ENCODE measurements around the gene CFAP70.
"Not testable (repeated sequence)": the region's sequence is repeated elsewhere in the genome, so short reads cannot be mapped to it uniquely, and the experiment has no call there.

The CFAP70 gene

DNA sequence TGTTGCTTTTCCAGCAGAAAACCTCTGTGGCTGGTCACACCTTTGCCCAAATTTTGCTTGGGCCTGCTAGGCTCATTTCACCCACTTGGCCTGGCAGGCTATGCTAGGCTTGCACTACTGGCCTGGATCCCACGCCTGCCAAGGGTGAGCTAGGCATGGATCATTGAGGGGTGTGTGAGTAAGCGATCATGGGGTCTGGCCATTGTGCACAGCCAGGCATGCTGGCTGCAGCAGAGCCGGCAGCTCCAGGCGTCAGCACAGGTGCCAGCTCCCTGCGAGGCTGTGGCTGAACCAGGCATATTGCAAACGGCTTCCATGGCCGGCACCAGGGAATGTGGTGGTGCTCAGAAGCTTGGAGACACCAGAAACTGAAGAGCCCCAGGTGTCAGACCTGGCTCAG, 19.2 kb downstream of the CFAP70 start:
- peaks cover 0 to 10% (median 0%) of the 10 kb centered on the region in 3 donors for H3K36me3 ChIP-seq
- H3K4me1 ChIP-seq, result no peaks in the 10 kb centered on the region
- intact Hi-C loops (cut with DNase I; ENCODE audit: low total_unique reads), result no loop called here
- TF ChIP-seq, protein P1, sequence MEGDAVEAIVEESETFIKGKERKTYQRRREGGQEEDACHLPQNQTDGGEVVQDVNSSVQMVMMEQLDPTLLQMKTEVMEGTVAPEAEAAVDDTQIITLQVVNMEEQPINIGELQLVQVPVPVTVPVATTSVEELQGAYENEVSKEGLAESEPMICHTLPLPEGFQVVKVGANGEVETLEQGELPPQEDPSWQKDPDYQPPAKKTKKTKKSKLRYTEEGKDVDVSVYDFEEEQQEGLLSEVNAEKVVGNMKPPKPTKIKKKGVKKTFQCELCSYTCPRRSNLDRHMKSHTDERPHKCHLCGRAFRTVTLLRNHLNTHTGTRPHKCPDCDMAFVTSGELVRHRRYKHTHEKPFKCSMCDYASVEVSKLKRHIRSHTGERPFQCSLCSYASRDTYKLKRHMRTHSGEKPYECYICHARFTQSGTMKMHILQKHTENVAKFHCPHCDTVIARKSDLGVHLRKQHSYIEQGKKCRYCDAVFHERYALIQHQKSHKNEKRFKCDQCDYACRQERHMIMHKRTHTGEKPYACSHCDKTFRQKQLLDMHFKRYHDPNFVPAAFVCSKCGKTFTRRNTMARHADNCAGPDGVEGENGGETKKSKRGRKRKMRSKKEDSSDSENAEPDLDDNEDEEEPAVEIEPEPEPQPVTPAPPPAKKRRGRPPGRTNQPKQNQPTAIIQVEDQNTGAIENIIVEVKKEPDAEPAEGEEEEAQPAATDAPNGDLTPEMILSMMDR (IDR thresholded peaks at IDR 0.05), result no peak
- no peak overlapping the region for H3K27ac ChIP-seq
- DNase-seq, result no peak
- no peaks in the 10 kb centered on the region for H3K9me3 ChIP-seq
- no peaks in the 10 kb centered on the region for H3K27me3 ChIP-seq
- H3K4me3 ChIP-seq, result no peak overlapping the region

DNA sequence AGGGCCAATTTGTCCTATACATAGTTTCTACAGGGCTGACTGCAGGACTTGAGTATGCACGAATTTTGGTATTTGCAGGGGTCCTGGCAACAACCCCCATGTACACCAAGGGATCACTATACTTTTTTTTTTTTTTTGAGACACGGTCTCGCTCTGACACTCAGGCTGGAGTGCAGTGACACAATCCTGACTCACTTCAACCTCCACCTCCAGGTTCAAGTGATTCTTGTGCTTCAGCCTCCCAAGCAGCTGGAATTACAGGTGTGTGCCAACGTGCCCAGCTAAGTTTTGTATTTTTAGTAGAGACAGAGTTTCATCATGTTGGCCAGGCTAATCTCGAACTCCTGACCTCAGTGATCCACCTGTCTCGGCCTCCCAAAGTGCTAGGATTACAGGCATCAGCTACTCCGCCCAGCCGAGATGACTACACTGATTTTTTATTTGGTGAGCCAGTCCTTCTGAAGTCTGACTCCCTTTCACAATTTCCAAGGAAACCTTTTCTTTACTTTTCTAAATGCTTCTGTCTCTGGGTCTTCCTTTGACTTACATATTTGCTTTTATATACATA, 19.8 kb downstream of the CFAP70 start:
- H3K27ac ChIP-seq, result no peak overlapping the region
- intact Hi-C loops (cut with DNase I; ENCODE audit: low total_unique reads), result no loop called here
- H3K9me3 ChIP-seq, result no peaks in the 10 kb centered on the region
- DNase-seq, result no peak
- peaks cover 0 to 10% (median 0%) of the 10 kb centered on the region in 3 donors for H3K36me3 ChIP-seq
- H3K4me1 ChIP-seq, result no peaks in the 10 kb centered on the region
- TF ChIP-seq, protein P1 (IDR thresholded peaks at IDR 0.05), result no peak
- no peak overlapping the region for H3K4me3 ChIP-seq
- no peaks in the 10 kb centered on the region for H3K27me3 ChIP-seq

GRCh38 chr10:73333202-73333601, 25.5 kb downstream of the CFAP70 start:
- Histone ChIP-seq H3K27ac (no peak overlapping the region), H3K27me3 (no peaks in the 10 kb centered on the region)

GRCh38 chr10:73332379-73332778, 26.3 kb downstream of the CFAP70 start:
- intact Hi-C loops (cut with DNase I; ENCODE audit: low total_unique reads), result no loop called here
- TF ChIP-seq, protein P1 (IDR thresholded peaks at IDR 0.05), result no peak
- no peaks in the 10 kb centered on the region for H3K9me3 ChIP-seq
- no peak for DNase-seq
- no peak overlapping the region for H3K27ac ChIP-seq
- H3K27me3 ChIP-seq, result no peaks in the 10 kb centered on the region
- no peaks in the 10 kb centered on the region for H3K36me3 ChIP-seq
- H3K4me3 ChIP-seq, result no peak overlapping the region
- H3K4me1 ChIP-seq, result no peaks in the 10 kb centered on the region

More at GRCh38 chr10:73333202-73333601, 25.5 kb downstream of the CFAP70 start:
- Histone ChIP-seq H3K4me3 (no peak overlapping the region), H3K36me3 (no peaks in the 10 kb centered on the region), H3K9me3 (no peaks in the 10 kb centered on the region), H3K4me1 (no peaks in the 10 kb centered on the region)
- intact Hi-C loops (cut with DNase I; ENCODE audit: low total_unique reads), result no loop called here
- TF ChIP-seq, protein P1 (IDR thresholded peaks at IDR 0.05), result no peak
- no peak for DNase-seq

DNA sequence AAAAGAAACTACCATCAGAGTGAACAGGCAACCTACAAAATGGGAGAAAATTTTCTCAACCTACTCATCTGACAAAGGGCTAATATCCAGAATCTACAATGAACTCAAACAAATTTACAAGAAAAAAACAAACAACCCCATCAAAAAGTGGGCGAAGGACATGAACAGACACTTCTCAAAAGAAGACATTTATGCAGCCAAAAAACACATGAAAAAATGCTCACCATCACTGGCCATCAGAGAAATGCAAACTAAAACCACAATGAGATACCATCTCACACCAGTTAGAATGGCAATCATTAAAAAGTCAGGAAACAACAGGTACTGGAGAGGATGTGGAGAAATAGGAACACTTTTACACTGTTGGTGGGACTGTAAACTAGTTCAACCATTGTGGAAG, 30.1 kb downstream of the CFAP70 start:
- H3K9me3 ChIP-seq; H3K36me3 ChIP-seq; DNase-seq; intact Hi-C loops (cut with DNase I; ENCODE audit: low total_unique reads); H3K27me3 ChIP-seq; H3K4me1 ChIP-seq; H3K4me3 ChIP-seq; H3K27ac ChIP-seq: not testable (repeated sequence)

- H3K36me3 ChIP-seq; H3K27me3 ChIP-seq; H3K9me3 ChIP-seq; H3K27ac ChIP-seq; intact Hi-C loops (cut with DNase I; ENCODE audit: low total_unique reads); DNase-seq; H3K4me3 ChIP-seq; H3K4me1 ChIP-seq: not testable (repeated sequence)
Measured at GRCh38 chr10:73325290-73325689, 33.4 kb downstream of the CFAP70 start.

- H3K9me3 ChIP-seq; intact Hi-C loops (cut with DNase I; ENCODE audit: low total_unique reads); H3K4me3 ChIP-seq; H3K36me3 ChIP-seq; H3K27me3 ChIP-seq; H3K4me1 ChIP-seq; DNase-seq; H3K27ac ChIP-seq: not testable (repeated sequence)
Measured at GRCh38 chr10:73323582-73323981, 35.1 kb downstream of the CFAP70 start.
